HG03520 (cell line): Measurements from ENCODE around the gene CEP72.

ENCODE experiments used
- ATAC-seq: cut with Tn5 transposase; IDR thresholded peaks from one replicate; pipeline ENCODE4 v1.9.1; 2021; ENCODE audit warnings: mild to moderate bottlenecking, moderate library complexity; ENCODE audit not compliant: unreplicated experiment

CEP72 gene

DNA sequence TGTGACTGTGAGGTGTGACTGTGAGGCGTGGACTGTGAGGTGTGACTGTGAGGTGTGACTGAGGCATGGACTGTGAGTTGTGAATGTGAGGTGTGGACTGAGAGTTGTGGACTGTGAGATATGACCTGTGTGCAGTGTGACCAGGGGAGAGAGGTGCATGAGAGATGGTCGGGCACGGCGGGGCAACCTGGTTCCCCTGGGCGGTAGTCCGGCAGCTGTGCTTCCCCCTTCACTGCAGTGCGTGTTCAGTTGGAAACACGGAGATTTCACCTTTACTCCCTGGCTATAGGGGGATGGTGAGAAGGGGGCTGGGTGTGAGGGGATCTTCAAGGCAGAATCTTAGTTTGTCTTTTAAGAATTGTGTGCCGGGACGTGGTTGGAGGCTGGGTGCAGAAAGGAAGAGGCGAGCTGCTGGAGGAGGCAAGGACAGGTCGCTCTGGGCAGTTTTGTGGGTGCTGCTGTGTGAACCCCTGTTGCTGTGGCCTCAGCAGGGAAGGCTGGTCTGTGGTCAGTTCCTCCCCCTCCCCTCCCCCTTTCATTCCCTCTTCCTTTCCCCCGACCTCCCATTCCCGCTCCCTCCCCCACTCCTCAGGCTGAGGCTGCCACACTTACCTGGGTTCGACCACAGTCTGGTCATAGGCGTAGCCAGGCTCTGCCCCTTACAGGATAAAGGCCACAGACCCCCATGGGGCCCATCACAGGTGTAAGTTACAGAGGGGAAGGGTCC is 39.3 kb downstream of the CEP72 start:
- no peak for ATAC-seq

DNA sequence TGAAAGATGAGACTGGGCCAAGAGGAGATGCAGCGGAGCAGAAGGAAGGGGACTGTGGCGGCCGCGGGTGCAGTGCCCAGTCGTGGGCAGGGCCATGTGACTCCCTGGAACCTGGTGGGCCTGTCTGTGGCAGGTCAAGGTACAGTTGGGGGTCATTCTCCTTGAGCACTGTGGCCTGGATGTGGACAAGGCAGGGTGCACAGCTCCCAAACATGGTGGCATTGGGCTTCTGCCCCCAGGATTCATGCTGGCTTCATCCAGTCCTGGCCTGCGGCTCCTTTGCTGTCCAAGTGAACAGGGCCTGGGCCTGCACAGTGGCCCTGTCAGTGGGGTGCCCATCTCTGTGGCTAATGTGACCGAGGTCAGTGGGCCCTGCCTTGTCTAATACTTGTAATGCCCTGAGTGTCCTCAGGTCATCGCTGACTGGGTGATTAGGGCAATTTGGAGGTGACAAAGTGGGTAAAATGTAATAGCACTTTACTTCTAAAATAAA is 39.9 kb downstream of the CEP72 start:
- no peak for ATAC-seq

DNA sequence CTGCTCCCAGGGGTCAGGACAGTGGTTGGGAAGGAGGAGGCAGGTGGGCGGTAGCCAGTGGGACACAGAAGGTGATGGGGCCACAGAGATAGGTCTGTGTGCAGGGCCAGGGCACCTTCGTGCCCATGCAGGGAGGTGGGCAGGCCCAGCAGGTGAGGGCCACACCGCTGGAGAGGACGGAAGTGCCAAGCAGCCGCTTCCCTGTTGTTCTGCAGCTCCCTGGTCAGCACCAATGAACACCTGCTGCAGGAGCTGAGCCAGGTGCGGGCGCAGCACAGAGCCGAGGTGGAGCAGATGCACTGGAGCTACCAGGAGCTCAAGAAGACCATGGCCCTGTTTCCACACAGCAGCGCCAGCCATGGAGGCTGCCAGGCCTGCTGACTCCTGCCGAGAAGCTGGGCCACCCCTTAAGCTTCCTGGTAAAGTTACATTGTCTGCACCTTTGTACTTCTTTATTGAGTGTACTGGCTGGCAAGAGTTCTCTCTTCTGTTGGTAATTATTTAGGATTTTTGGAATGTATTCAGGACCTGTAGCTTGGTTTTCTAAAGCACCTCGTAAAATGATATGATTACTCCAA is 40.7 kb downstream of the CEP72 start:
- no peak for ATAC-seq

DNA sequence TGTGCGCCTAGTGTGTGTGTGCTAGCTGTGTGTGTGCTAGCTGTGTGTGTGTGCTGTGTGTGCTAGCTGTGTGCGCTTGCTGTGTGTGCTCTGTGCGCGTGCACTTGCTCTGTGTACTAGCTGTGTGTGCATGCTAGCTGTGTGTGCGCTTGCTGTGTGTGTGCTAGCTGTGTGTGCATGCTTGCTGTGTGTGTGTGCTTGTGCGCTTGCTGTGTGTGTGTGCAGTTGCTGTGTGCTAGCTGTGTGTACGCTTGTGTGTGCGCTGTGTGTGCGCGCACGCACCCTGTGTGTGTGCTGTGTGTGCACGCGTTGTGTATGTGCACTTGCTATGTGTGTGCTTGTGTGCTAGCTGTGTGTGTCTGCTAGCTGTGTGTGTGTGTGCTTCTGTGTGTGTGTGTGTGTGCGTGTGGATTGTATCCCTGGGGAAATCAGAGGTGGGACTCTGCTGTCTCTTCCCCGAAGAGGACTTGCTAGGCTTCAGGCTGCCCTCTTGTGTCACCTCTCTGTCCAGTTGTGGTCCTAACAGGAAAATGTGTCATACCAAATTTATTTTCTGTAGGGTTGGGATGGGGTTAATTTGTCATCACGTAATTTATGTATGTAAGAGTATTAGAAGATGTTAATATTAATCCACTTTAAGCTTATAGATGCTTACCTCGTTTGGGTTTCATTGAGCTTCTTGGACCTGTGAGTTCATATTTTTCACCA is 42.1 kb downstream of the CEP72 start:
- no peak for ATAC-seq

DNA sequence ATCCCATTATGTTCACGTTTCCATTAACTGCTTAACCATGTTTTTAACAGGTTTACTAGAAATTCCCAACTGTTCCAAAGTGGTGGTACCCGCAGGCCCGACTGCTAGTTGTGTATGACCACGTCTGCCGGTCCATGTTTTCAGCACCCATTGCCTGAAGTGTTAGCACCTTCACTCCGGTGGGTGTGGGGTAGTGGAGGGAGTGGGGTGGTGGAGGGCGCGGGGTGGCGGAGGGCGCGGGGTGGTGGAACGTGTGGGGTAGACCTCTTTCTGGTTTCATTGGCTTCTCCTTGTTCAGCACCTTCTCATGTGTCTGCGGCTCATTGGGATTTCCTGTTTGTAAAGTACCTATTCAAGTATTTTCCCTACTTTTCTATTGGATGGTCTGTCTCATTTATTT is 43.3 kb downstream of the CEP72 start:
- no peak for ATAC-seq

DNA sequence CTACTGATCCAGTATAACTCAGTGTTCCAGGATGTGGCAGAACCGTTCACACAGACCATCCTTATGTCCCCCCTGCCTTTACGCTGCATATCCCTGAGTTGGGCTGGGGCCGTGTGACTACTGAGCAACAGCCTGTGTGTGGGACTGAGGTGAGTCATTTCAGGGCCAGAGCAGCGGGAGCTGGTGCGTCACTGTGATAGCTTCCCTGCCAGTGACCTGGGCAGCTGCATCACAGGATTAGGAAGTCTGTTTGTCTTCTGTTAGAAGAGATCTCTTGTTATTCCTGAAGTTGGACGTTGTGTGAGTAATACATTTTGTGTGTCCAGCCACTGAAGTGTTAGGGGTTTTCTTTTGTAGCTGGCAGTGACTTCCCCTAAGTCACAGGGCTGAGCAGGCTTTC is 45.4 kb downstream of the CEP72 start:
- ATAC-seq: no peak

DNA sequence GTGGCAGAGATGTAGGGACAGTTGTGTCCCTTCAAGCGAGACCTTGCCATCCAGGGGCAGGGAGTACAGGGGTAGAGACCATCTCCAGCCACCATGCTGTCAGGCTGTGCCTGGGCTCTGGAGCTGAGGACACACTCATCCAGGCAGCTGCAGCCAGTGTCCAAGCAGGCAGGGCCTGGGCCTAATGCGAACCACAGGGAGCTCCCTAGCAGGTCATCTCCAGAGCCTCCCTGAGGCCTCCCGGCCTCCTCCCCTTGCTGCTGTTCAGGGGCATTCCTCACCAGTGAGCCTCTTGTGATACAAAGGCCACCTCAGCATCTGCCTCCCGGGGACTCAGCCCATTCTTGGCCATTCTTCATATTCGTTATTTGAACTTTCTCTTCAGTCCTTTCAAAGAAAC is 46.0 kb downstream of the CEP72 start:
- ATAC-seq: no peak

DNA sequence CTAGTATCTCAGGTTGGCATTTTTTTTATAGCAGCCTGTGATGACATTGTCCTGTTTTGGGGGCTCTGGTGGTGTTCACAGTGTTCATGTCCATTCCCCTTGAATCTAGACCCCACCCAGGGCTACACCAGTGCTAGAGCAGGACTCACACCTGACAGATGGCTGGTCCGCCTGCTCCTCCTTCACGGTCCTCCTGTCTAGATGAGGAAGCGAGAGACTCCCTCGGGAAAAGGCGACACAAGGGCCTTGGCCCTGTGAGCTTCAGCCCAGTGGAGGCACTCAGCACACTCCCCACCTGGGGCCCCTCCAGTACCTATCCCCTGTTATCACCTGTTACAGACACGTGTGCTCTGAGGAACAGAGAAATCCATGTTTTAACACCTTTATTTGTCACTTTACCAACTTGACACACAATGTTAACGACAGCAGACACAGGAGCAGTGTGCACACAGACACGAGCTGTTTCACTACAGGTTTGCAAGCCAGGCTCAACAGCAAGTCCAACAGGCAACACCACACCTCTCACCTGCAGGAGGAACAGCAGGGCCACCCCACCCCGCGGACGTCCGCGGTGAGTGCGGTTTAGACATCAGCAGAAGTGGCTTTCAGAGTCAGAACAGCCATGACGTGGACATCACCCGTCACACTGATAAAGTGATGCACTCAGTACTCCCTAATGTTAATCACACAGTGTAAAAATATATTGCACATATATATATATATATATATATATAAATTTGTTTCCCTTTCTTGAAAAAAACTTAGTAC is 47.5 kb downstream of the CEP72 start:
- no peak for ATAC-seq

DNA sequence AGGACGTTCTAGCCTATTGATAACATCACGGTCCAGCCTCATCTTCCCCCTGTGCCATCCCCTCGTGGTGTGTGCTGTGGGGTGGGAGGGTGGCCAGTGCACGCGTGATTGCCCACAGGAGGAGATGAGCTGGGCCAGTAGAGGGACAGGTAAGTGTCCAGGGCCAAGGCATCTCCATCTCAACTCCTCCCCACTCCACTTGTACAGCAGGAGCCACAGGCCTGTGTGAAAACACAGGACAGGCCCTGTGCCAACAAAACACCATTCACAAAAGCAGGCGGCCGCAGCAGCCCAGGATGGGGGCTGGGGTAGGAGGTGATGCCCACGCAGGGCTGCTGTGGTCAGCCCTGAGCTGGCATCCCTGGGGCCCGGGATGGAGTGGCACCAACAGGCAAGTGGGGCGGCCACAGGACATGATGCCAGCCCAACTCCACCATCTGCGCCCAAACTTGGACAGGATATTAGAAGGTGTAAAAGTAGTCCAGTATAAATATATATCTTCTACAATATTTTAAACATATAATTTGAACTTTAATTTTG is 48.4 kb downstream of the CEP72 start:
- no peak for ATAC-seq

DNA sequence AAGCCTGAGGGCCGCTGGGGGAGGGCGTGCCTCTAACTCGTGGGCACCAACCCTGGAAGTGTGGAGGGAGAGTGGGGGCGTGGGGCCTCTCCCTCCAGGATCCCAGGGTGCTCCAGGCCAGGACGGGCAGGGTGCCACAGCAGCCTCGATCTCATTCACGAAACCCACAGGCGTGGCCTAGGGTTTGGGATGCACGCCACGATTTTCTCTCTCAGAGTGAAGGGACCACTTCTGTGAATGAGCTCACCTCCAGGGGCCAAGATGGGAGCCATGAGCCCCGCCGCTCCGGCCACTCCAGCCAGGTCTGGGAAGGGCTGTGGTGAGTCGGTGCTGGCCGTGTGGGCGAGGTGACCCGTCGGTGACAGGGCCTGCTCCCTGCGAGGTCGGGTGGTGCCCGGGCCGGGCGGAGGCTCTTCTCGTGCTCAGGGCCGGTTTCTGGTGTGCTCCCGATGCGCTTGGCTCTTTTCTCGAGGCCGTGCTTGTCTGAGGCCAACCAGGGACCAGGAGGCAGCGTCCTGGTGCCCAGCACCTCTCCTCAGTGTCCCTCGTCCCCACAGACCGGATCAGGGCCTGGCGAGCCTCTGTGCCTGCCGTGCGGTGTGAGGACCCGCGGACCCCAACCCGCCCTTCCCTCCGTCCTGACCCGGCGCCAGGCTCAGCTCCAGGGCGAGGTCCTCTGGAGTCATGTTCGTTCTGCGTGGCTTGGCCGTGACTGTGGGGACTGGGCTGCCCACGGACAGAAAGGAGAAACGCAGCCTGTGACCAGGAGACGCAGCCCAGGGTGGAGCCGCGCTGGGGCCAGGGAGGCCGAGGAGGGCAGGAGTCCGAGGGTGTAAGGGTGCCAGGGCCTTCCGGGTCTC is 50.0 kb downstream of the CEP72 start:
- ATAC-seq: no peak

DNA sequence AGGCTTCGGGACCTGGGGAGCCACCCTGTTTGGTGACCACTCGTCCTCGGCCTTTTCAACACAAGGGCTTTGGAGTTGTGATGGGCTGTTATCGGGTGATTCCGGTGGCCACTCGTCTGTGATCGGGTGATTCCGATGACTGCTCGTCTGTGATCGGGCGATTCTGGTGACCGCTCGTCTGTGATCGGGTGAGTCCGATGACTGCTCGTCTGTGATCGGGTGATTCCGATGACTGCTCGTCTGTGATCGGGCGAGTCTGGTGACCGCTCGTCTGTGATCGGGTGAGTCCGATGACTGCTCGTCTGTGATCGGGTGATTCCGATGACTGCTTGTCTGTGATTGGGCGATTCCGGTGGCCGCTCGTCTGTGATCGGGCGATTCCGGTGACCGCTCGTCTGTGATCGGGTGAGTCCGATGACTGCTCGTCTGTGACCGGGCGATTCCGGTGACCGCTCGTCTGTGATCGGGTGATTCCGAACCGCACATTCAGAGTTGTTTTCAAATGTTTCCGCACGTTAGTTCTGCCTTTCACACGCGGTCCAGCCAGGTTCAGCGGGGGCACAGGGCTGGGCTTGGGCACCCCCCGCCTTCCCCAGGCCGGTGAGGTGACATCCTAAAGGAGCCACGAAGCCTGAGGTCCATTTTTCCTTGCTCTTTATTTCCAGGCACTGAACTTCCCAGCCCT is 50.8 kb downstream of the CEP72 start:
- ATAC-seq: no peak

DNA sequence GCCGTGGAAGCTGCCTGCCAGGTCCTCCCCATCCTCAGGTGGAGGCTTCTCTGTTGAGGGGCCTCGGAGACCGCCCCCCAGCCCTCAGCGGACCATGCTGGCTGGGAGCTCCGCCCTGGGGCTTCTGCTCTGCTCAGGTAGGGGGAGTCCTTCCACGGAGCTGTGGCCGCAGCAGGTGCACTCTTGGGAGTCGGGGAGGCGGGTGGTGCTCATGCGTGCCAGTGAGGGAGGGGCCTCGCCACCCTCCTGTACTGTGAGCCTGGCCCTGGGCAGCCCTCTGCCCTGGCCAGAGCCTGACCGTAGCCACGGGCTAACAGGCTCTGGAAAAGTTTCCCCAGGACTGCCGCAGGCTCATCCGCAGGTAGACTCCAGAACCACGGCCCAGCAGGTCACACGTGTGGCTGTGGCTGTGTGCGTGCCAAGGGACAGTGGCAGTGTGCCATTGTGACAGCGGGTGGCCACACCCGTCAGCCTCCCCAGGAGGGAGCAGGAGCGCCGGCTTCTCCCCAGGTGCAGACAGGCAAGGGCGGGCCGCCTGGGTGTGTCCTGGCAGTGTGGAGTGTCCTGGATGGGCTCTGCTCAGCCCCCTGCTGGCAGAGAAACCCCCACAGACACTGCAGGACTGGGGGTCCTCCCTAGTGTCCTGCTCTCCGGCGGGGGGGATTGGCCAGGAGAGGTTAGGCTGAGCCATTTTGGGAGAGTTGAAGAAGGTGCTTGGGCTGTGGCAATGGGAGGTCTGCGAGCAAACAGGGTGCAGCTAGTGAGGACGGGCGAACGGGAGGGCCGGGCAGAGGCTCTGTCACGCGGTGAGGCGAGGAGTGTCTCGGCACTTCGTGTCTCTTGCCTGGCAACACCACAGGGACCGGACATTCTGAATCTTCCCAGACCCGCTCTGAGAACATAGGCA is 51.5 kb downstream of the CEP72 start:
- no peak for ATAC-seq

DNA sequence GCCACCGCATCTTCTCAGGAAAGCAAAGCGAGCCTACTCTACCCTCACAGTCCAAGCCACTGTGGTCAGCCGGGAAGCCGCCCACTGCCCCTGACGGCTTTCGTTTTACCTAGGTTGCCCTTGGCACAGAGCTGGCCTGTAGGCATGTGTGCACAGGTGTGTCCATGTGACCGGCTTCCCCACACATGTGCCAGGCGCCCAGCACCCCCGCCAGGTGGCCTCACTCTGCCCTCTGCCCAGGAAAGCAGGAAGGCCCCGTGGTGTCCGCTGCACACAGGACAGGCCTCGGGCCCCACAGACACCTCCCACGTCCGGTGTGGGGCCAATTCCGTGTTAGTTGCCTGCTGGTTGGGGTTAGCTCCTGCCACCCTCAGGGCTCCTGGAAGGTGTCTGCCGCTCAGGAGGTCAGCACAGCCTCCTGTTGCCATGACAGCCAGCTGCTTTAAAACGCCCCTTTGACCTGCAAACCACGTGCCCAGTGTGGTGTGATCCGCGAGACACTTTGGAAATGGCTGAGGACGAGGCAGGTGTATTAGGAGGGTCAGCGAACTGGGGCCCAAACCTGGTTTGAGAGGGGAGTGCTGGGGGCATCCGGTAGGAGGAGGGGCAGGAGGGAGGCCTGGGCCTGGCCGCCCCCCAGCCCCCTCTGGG is 52.3 kb downstream of the CEP72 start:
- no peak for ATAC-seq

DNA sequence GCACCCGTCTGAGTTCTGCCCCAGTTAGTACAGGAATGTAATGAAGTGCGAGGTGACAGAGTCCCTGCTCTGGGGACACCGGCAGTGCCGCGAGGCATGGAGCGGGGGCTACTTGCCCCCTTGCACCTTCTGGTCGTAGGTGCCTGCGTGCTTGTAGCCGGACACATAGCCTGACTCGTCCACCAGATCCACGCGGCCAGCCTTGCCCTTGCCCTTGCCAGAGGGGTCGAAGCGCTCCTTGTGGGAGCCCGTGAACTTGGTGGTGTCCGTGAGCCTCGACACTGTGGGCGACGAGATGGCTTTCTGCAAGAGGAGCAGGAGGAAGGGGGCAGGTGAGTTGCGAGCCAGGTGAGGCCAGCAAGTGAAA is 52.8 kb downstream of the CEP72 start:
- ATAC-seq: no peak

DNA sequence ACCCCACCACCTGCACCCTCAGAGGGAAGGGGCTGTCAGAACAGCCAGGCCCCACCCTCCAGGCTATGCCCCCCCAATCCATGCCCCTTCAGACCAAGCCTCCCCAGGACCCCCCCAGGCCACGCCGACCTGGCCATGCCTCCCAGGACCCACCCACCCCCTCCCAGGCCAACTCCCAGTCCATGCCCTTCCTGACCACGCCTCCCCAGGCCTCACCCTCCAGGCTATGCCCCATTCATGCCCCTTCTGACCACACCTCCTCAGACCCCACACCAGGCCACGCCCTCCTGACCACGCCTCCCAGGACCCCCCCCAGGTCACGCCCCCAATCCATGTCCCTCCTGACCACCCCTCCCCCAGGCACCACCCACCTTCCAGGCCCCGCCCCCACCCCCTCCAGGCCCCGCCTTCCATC is 53.4 kb downstream of the CEP72 start:
- no peak for ATAC-seq

DNA sequence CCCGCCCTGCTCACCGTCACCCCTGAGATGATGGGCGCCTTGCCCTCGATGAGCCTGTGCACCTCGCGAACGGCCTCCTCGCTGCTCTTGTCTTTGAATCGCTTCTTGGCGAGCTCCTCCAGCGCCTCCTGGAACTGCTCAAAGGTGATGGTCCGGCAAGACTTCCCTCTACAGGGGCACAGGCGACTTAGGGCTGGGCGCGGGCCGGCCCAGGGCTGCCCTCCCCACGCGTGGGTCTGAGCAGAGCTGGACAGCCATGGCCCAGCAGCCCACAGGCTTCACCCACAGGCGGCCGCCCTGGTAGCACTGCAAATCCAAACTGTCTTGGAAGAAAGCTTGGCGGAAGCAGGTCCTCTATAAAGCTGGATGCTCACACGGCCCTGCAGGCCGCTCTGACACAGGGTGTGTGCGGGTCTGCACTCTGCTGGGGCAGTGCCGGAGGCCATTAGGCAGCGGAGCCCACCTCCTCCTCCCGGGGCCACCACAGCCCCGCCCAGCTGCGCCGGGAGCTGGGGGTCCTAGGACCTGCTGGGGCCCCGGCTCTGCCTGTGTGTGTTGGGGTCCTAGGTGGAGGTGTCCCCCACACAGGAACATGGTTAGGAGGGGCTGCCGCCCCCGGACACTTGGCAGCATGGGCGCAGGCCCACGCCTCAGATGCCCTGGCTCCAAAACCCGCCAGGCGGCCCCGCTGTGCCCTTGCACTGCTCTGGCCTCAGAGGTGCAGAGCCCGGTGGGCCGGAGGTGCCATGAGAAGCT is 54.0 kb downstream of the CEP72 start:
- no peak for ATAC-seq

DNA sequence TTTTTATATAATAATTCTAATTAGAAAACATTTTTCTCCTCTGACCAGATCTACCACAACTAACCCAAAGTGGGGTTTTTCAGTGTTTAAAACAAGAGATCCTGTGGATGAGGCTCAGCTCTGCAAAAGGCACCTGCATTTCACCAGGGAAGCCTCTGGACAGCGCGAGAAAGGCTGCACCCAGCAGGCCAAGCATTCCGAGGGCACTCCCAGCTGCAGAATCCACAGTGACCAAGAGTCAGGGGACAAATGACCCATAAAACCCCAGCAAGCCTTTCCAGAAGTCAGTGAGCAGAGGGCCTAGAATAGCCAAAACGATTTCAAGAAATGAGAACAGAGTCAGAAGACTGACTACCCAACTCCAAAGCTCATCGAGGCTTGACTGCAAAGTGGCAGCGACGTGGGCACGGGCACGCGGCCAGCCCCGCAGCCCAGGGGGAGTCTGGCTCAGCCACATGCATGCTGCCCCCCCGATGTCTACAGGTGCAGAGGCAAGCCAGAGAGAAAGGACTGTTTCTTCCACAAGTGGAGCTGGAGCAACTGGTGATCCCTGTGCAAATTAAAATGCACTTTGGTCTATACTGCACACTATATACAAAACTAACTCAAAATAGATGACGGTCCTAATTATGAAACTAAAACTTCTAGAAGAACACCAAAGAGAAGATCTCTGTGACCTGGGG is 54.8 kb downstream of the CEP72 start:
- no peak for ATAC-seq
